Calu3 (cell line): Measurements from ENCODE around the gene ALKBH5. TPM values are rescaled to one million over a fixed set of nuclear protein-coding genes. Genes with fewer than 3 reads are reported as not detected.
A peak's percentile ranks its signal among the peaks of the same experiment; 100 is the strongest.

Experiments used
- BruUV-seq: library from RNA; stranded (reverse); fragments of 400-500 nt; replicated peaks from 2 replicates; lab custom pipeline; 2021; lab: Mats Ljungman, UMichigan
- CTCF ChIA-PET: fragments of 300-600 bp; sonication (Branson Sonifier 250); formaldehyde crosslinking; loops from one replicate; lab custom pipeline; 2022; ENCODE audit warnings: antibody characterized with exemption; lab: Charles Lee
- DNase-seq: peaks from one replicate; pipeline ENCODE4 v3.0.0; 2022
- H3K27ac Mint-ChIP-seq: one replicate; pipeline ENCODE4 v1.8.0; 2022; ENCODE audit warnings: mixed read lengths; ENCODE audit not compliant: unreplicated experiment
- H3K27me3 Mint-ChIP-seq: one replicate; pipeline ENCODE4 v1.8.0; 2022; ENCODE audit warnings: mixed read lengths; ENCODE audit not compliant: unreplicated experiment
- H3K36me3 Mint-ChIP-seq: one replicate; pipeline ENCODE4 v1.8.0; 2022; ENCODE audit warnings: mild to moderate bottlenecking, moderate library complexity, mixed read lengths; ENCODE audit not compliant: insufficient read depth, unreplicated experiment
- H3K4me1 Mint-ChIP-seq: one replicate; pipeline ENCODE4 v1.8.0; 2022; ENCODE audit warnings: mild to moderate bottlenecking, low read depth, mixed read lengths; ENCODE audit not compliant: unreplicated experiment
- H3K4me3 Mint-ChIP-seq: one replicate; pipeline ENCODE4 v1.8.0; 2022; ENCODE audit warnings: mild to moderate bottlenecking, low read depth, moderate library complexity, mixed read lengths; ENCODE audit not compliant: unreplicated experiment
- H3K9me3 Mint-ChIP-seq: one replicate; pipeline ENCODE4 v1.8.0; 2022; ENCODE audit warnings: low read depth, mixed read lengths; ENCODE audit not compliant: unreplicated experiment
- CTCF ChIP-seq: fragments of 200-600 bp; IDR thresholded peaks from one replicate; pipeline ENCODE4 v1.8.0; 2022; ENCODE audit warnings: antibody characterized with exemption; ENCODE audit not compliant: unreplicated experiment
- intact Hi-C: fragments of 100-400 bp; cut with micrococcal nuclease; formaldehyde crosslinking; loops from one replicate; pipeline ENCODE4 v1.10.0; 2022; ENCODE audit not compliant: unreplicated experiment
- total RNA-seq: library from RNA; stranded (reverse); gene quantifications from 2 replicates; pipeline ENCODE4 v1.2.3, GENCODE V29; 2022

Gene ALKBH5
- total RNA-seq, 1 experiment from 2014 or later: 51.7 TPM

GRCh38 chr17:18181358-18181757, 2.3 kb upstream of the ALKBH5 start:
- no peak for DNase-seq
- Mint-ChIP-seq H3K36me3 (peaks cover 37% of the 10 kb centered on the region), H3K27me3 (no peaks in the 10 kb centered on the region), H3K4me3 (no peak overlapping the region), H3K27ac (no peak overlapping the region), H3K4me1 (peaks cover 6% of the 10 kb centered on the region), H3K9me3 (no peaks in the 10 kb centered on the region)
- intact Hi-C loops: no loop called here
- TF ChIP-seq CTCF: no peak
- CTCF ChIA-PET: interaction anchor here (0.7 kb wide), 1 partner anchor 8 kb away, joined by 3 read pairs; no protein-coding TSS in a partner anchor
- BruUV-seq: no TSS peak

GRCh38 chr17:18182110-18182977, 1.3 kb upstream of the ALKBH5 start:
- H3K27ac Mint-ChIP-seq: peak overlapping the region; percentile 90
- peaks cover 47% of the 10 kb centered on the region for H3K36me3 Mint-ChIP-seq
- H3K9me3 Mint-ChIP-seq: no peaks in the 10 kb centered on the region
- intact Hi-C loops: no loop called here
- CTCF ChIA-PET: interaction anchor here (0.7 kb wide), 2 partner anchors 24 to 999 kb away, joined by 3 read pairs; no protein-coding TSS in a partner anchor
- peaks cover 16% of the 10 kb centered on the region for H3K4me1 Mint-ChIP-seq
- DNase-seq: no peak
- no peak for TF ChIP-seq CTCF
- H3K27me3 Mint-ChIP-seq: no peaks in the 10 kb centered on the region
- TSS peak; percentile 77 for BruUV-seq
- H3K4me3 Mint-ChIP-seq: peak overlapping the region; percentile 88

GRCh38 chr17:18182978-18183333, 672 bp upstream of the ALKBH5 start:
- no peaks in the 10 kb centered on the region for H3K27me3 Mint-ChIP-seq
- intact Hi-C loops: no loop called here
- CTCF ChIA-PET: interaction anchor here (0.7 kb wide), 2 partner anchors 25 to 1000 kb away, joined by 3 read pairs; no protein-coding TSS in a partner anchor
- no peak for TF ChIP-seq CTCF
- H3K4me1 Mint-ChIP-seq: peaks cover 22% of the 10 kb centered on the region
- H3K4me3 Mint-ChIP-seq: peak overlapping the region; percentile 88
- H3K27ac Mint-ChIP-seq: peak overlapping the region; percentile 90
- no peaks in the 10 kb centered on the region for H3K9me3 Mint-ChIP-seq
- H3K36me3 Mint-ChIP-seq: peaks cover 52% of the 10 kb centered on the region
- peak; percentile 79 for DNase-seq
- no TSS peak for BruUV-seq

GRCh38 chr17:18184143-18185031, 759 bp downstream of the ALKBH5 start:
- H3K27me3 Mint-ChIP-seq: no peaks in the 10 kb centered on the region
- no peaks in the 10 kb centered on the region for H3K9me3 Mint-ChIP-seq
- H3K36me3 Mint-ChIP-seq: peaks cover 52% of the 10 kb centered on the region
- TF ChIP-seq CTCF: no peak
- CTCF ChIA-PET: no interaction called here
- DNase-seq: peak; percentile 13
- intact Hi-C loops: loop anchor here (5.0 kb wide), 1 partner anchor 42 kb away; no protein-coding TSS in a partner anchor
- H3K4me3 Mint-ChIP-seq: peak overlapping the region; percentile 88
- no TSS peak for BruUV-seq
- H3K27ac Mint-ChIP-seq: no peak overlapping the region
- peaks cover 28% of the 10 kb centered on the region for H3K4me1 Mint-ChIP-seq
